CD8-positive, alpha-beta memory T cell (primary cell): ENCODE data around the gene SALL4. TPM values are rescaled to one million over a fixed set of nuclear protein-coding genes. Genes with fewer than 3 reads are reported as not detected.
A peak's percentile ranks its signal among the peaks of the same experiment; 100 is the strongest.

Source experiments
- CTCF ChIA-PET: fragments of 350-600 bp; sonication (Branson Sonifier 250); formaldehyde crosslinking; loops from one replicate; lab custom pipeline; 2021; ENCODE audit warnings: antibody characterized with exemption; lab: Charles Lee
- POLR2A ChIA-PET: fragments of 350-600 bp; sonication (Branson Sonifier 250); formaldehyde crosslinking; loops from one replicate; lab custom pipeline; 2021; ENCODE audit warnings: antibody characterized with exemption; lab: Charles Lee
- DNase-seq, 5 donors: peaks; one replicate each; pipeline versions ENCODE4 v3.0.0 to v3.0.0-alpha.2; 2020 to 2022; ENCODE audit warnings: mixed read lengths in 1 of 5
- H3K27ac ChIP-seq: one replicate; pipeline ENCODE4 v1.7.0; 2013; ENCODE audit warnings: low read depth, mild to moderate bottlenecking, low read length, moderate library complexity
- H3K27me3 ChIP-seq: 2 replicates; pipeline ENCODE4 v1.7.0; 2013; ENCODE audit warnings: low read length, mild to moderate bottlenecking; ENCODE audit not compliant: insufficient read depth, poor library complexity, severe bottlenecking
- H3K36me3 ChIP-seq: 2 replicates; pipeline ENCODE4 v1.7.0; 2013; ENCODE audit warnings: mild to moderate bottlenecking, low read length, moderate library complexity; ENCODE audit not compliant: insufficient read depth
- H3K4me1 ChIP-seq: 2 replicates; pipeline ENCODE4 v1.7.0; 2013; ENCODE audit warnings: mild to moderate bottlenecking, low read length, moderate library complexity; ENCODE audit not compliant: insufficient read depth
- H3K4me3 ChIP-seq: 2 replicates; pipeline ENCODE4 v1.7.0; 2013; ENCODE audit warnings: mild to moderate bottlenecking, low read length
- H3K9me3 ChIP-seq: 2 replicates; pipeline ENCODE4 v1.7.0; 2013; ENCODE audit warnings: mild to moderate bottlenecking, low read length
- H3K27ac Mint-ChIP-seq, 8 donors: one replicate each; pipeline ENCODE4 v1.8.0; 2020 to 2021; ENCODE audit warnings: mixed read lengths in 8 of 8, mild to moderate bottlenecking in 6 of 8, inconsistent platforms in 3 of 8, moderate library complexity in 3 of 8
- H3K27me3 Mint-ChIP-seq, 2 donors: one replicate each; pipeline ENCODE4 v1.8.0; 2020 to 2021; ENCODE audit warnings: mixed read lengths in 2 of 2, mild to moderate bottlenecking in 1 of 2, moderate library complexity in 1 of 2
- H3K36me3 Mint-ChIP-seq, 3 donors: one replicate each; pipeline ENCODE4 v1.8.0; 2020 to 2021; ENCODE audit warnings: mixed read lengths in 3 of 3, inconsistent platforms in 1 of 3, mild to moderate bottlenecking in 1 of 3
- H3K4me1 Mint-ChIP-seq, 3 donors: one replicate each; pipeline ENCODE4 v1.8.0; 2020 to 2021; ENCODE audit warnings: mixed read lengths in 3 of 3, inconsistent platforms in 1 of 3, mild to moderate bottlenecking in 1 of 3
- H3K4me3 Mint-ChIP-seq, 7 donors: one replicate each; pipeline ENCODE4 v1.8.0; 2020 to 2021; ENCODE audit warnings: mixed read lengths in 7 of 7, mild to moderate bottlenecking in 6 of 7, moderate library complexity in 4 of 7, inconsistent platforms in 2 of 7
- H3K9me3 Mint-ChIP-seq, 5 donors: one replicate each; pipeline ENCODE4 v1.8.0; 2020 to 2022; ENCODE audit warnings: mixed read lengths in 5 of 5, mild to moderate bottlenecking in 3 of 5, moderate library complexity in 2 of 5, inconsistent platforms in 1 of 5
- polyA plus RNA-seq: library from polyadenylated mRNA; unstranded; fragments of 300-500 nt; fragmentation: Illumina TruSeq; gene quantifications from one replicate; pipeline ENCODE4 v1.2.3, GENCODE V29; 2021
- total RNA-seq, 2 experiments: library from RNA; stranded (reverse); gene quantifications; one replicate each; pipeline ENCODE4 v1.2.3, GENCODE V29; 2021

SALL4 gene
- total and polyA plus RNA-seq, 3 experiments from 2014 or later, result 0.11 TPM; not detected in 2

DNA sequence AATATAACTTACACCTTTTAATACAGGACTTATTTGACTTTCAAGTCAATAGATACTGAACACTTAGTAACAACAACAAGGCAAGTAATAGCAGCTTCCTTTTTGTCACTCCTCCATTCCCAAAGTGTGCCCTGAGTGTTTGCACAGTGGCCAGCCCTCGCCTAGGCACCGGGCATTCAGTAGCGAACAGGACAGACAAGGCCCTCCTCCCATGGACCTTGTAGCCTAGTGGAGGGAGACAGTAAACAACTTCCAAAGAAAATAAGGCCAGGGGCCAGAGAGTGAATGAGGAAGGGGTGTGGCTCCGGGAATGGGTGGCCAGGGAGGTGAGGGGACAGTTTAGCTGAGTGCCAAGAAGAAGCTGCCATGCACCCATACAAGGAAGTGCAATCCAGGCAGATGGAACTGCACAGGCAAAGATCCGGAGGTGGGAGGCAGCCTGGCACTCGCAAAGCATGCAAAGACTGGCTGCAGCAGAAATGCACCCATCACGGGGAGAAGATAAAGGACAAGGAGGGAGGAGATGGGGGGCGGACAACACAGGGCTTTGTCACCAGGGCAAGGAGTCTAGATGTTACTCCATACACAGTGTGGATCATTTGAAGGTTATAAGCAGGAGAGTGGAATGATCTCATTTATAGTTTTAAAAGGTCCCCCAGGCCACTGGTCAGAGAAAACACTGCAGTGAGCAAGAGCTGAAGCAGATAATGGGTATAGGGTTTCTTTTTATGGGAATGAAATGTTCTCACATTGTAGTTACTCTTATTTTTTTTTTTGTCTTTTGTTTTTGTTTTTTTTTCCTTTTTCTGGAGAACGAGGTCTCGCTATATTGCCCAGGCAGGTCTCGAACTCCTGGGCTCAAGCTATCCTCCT is 66.4 kb downstream of the SALL4 start:
- Mint-ChIP-seq H3K36me3 (no peaks in the 10 kb centered on the region), H3K27ac (peak overlapping the region in 1 of 8 donors; percentile 52), H3K9me3 (no peaks in the 10 kb centered on the region), H3K4me1 (peaks cover 0 to 3% (median 2%) of the 10 kb centered on the region in 3 donors), H3K27me3 (peaks cover 0 to 5% of the 10 kb centered on the region in 2 donors), H3K4me3 (no peak overlapping the region)
- Histone ChIP-seq H3K27ac (no peak overlapping the region), H3K36me3 (no peaks in the 10 kb centered on the region), H3K4me1 (no peaks in the 10 kb centered on the region), H3K9me3 (no peaks in the 10 kb centered on the region), H3K27me3 (no peaks in the 10 kb centered on the region), H3K4me3 (no peak overlapping the region)
- ChIA-PET CTCF (interaction anchor here (0.7 kb wide), 1 partner anchor 8 kb away, joined by 3 read pairs; no protein-coding TSS in a partner anchor), POLR2A (no interaction called here)
- DNase-seq, result no peak

DNA sequence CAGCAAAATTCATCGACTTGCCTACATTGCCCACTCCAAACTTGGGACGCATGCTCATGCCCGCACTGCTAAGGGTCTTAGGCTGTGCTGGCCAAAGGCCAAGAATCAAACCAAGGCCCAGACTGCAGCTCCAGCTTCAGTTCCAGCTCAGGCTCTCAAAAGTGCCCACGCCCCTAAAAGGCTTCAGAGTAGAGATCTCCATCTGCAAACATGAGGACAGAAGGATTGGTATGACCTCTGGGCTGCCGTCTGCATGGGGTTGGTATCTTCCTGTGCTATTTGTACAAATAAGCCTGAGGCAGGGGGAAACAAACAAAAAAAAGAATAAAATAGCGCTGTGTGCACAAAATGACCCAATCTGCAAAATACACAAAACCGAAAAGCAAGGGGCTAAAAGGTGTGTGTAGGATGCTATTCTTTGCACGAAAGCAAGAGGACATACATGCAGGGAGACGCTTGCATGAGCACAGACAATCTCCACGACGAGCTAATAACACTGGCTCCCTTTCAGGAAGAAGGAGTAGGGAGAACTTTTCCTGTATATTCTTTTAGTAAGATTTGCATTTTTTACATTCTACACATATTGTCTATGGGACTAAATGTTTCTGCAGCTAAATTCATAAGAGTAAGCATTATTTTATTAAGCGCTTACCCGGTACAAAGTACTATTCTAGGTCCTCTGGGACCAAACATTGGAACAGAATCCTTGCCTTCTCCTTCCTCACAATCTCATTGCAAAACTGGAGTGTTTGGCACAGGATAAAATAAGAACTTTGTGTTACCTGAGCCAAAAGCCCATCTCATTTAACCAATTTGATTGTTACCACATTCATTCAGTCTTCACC is 67.2 kb downstream of the SALL4 start:
- POLR2A ChIA-PET, result no interaction called here
- CTCF ChIA-PET, result no interaction called here
- H3K36me3 Mint-ChIP-seq, result no peaks in the 10 kb centered on the region

DNA sequence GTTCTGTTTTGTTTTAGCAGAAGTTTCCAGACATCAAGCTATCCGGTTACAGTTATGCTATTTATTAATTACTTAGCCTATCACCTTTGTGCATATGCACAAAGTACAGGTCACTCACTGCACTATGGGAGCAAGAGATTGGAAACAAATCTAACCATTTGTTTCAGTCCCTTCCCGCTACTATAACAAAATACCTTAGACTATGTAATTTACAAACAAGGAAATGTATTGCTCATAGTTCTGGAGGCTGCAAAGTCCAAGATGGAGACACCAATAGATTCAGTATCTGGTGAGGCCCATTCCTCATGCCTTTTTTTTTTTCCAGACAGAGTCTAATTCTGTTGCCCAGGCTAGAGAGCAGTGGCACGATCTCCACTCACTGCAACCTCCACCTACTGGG is 69.3 kb downstream of the SALL4 start:
- Histone ChIP-seq H3K4me3 (no peak overlapping the region), H3K27me3 (no peaks in the 10 kb centered on the region), H3K36me3 (no peaks in the 10 kb centered on the region), H3K9me3 (no peaks in the 10 kb centered on the region), H3K4me1 (no peaks in the 10 kb centered on the region), H3K27ac (no peak overlapping the region)
- Mint-ChIP-seq H3K9me3 (no peaks in the 10 kb centered on the region), H3K27ac (no peak overlapping the region), H3K4me1 (peaks cover 0 to 3% (median 2%) of the 10 kb centered on the region in 3 donors), H3K36me3 (no peaks in the 10 kb centered on the region), H3K27me3 (peaks cover 0 to 5% of the 10 kb centered on the region in 2 donors), H3K4me3 (no peak overlapping the region)
- ChIA-PET CTCF (no interaction called here), POLR2A (no interaction called here)
- DNase-seq, result no peak

More for the DNA sequence above, 67.2 kb downstream of the SALL4 start:
- Histone ChIP-seq H3K36me3 (no peaks in the 10 kb centered on the region), H3K27me3 (no peaks in the 10 kb centered on the region), H3K27ac (no peak overlapping the region), H3K9me3 (no peaks in the 10 kb centered on the region), H3K4me1 (no peaks in the 10 kb centered on the region), H3K4me3 (no peak overlapping the region)
- Mint-ChIP-seq H3K9me3 (no peaks in the 10 kb centered on the region), H3K4me3 (no peak overlapping the region), H3K4me1 (peaks cover 0 to 3% (median 2%) of the 10 kb centered on the region in 3 donors), H3K27me3 (peaks cover 0 to 5% of the 10 kb centered on the region in 2 donors), H3K27ac (peak overlapping the region in 1 of 8 donors; percentile 52)
- no peak for DNase-seq

Other genes starting within 250 kb of the SALL4 start
- gene ATP9A, start 34.1 kb downstream of the SALL4 start, total RNA-seq, result 1 to 10 TPM; 2.0 to 2.3 TPM
- 0.46 TPM for gene ATP9A, start 34.1 kb downstream of the SALL4 start, polyA plus RNA-seq